ENCODE measurements around the gene RBM17.
"Not testable (repeated sequence)": the region's sequence is repeated elsewhere in the genome, so short reads cannot be mapped to it uniquely, and the experiment has no call there.

RBM17 gene

GRCh38 chr10:6095810-6096570 lies 7.2 kb downstream of the RBM17 start:
- no peak for TF ChIP-seq JUND (IDR thresholded peaks at IDR 0.05; ENCODE audit: low read depth)

GRCh38 chr10:6097063-6097462 lies 8.2 kb downstream of the RBM17 start:
- in situ Hi-C loops (cut with HindIII; ENCODE audit: low pct_unique_long_range_greater_than_20kb, low sequenced_read_pairs) = no loop called here
- no peak for TF ChIP-seq JUND (IDR thresholded peaks at IDR 0.05; ENCODE audit: low read depth)
- no peak for DNase-seq (ENCODE audit: low read depth in 1 of 2, low spot score in 1 of 2)

More at GRCh38 chr10:6095810-6096570, 7.2 kb downstream of the RBM17 start:
- DNase-seq (ENCODE audit: low read depth in 1 of 2, low spot score in 1 of 2) = no peak
- in situ Hi-C loops (cut with HindIII; ENCODE audit: low pct_unique_long_range_greater_than_20kb, low sequenced_read_pairs) = no loop called here

GRCh38 chr10:6098156-6098555 lies 9.3 kb downstream of the RBM17 start:
- DNase-seq (ENCODE audit: low read depth in 1 of 2, low spot score in 1 of 2) = no peak
- in situ Hi-C loops (cut with HindIII; ENCODE audit: low pct_unique_long_range_greater_than_20kb, low sequenced_read_pairs) = no loop called here
- no peak for TF ChIP-seq JUND (IDR thresholded peaks at IDR 0.05; ENCODE audit: low read depth)

- DNase-seq (ENCODE audit: low read depth in 1 of 2, low spot score in 1 of 2) = no peak
- no peak for TF ChIP-seq JUND (IDR thresholded peaks at IDR 0.05; ENCODE audit: low read depth)
- in situ Hi-C loops (cut with HindIII; ENCODE audit: low pct_unique_long_range_greater_than_20kb, low sequenced_read_pairs) = no loop called here
These were observed 11.5 kb downstream of the RBM17 start for GRCh38 chr10:6100370-6100769.

- no peak for TF ChIP-seq JUND (IDR thresholded peaks at IDR 0.05; ENCODE audit: low read depth)
- DNase-seq (ENCODE audit: low read depth in 1 of 2, low spot score in 1 of 2) = no peak
- in situ Hi-C loops (cut with HindIII; ENCODE audit: low pct_unique_long_range_greater_than_20kb, low sequenced_read_pairs) = no loop called here
These were observed 12.3 kb downstream of the RBM17 start for GRCh38 chr10:6101181-6101580.

GRCh38 chr10:6102128-6102527 lies 13.3 kb downstream of the RBM17 start:
- no peak for TF ChIP-seq JUND (IDR thresholded peaks at IDR 0.05; ENCODE audit: low read depth)
- DNase-seq (ENCODE audit: low read depth in 1 of 2, low spot score in 1 of 2) = no peak
- in situ Hi-C loops (cut with HindIII; ENCODE audit: low pct_unique_long_range_greater_than_20kb, low sequenced_read_pairs) = no loop called here

GRCh38 chr10:6103591-6103990 lies 14.8 kb downstream of the RBM17 start:
- no peak for TF ChIP-seq JUND (IDR thresholded peaks at IDR 0.05; ENCODE audit: low read depth)
- no peak for DNase-seq (ENCODE audit: low read depth in 1 of 2, low spot score in 1 of 2)
- in situ Hi-C loops (cut with HindIII; ENCODE audit: low pct_unique_long_range_greater_than_20kb, low sequenced_read_pairs) = no loop called here

GRCh38 chr10:6107616-6108015 lies 18.8 kb downstream of the RBM17 start:
- DNase-seq (ENCODE audit: low read depth in 1 of 2, low spot score in 1 of 2); in situ Hi-C loops (cut with HindIII; ENCODE audit: low pct_unique_long_range_greater_than_20kb, low sequenced_read_pairs): not testable (repeated sequence)

- DNase-seq (ENCODE audit: low read depth in 1 of 2, low spot score in 1 of 2) = no peak
- in situ Hi-C loops (cut with HindIII; ENCODE audit: low pct_unique_long_range_greater_than_20kb, low sequenced_read_pairs) = no loop called here
- TF ChIP-seq JUND (IDR thresholded peaks at IDR 0.05; ENCODE audit: low read depth) = no peak
These were observed 19.2 kb downstream of the RBM17 start for GRCh38 chr10:6108072-6108471.

- peak; percentile 54 to 74 for DNase-seq (ENCODE audit: low read depth in 1 of 2, low spot score in 1 of 2)
- in situ Hi-C loops (cut with HindIII; ENCODE audit: low pct_unique_long_range_greater_than_20kb, low sequenced_read_pairs) = no loop called here
- no peak for TF ChIP-seq JUND (IDR thresholded peaks at IDR 0.05; ENCODE audit: low read depth)
These were observed 20.0 kb downstream of the RBM17 start for GRCh38 chr10:6108631-6109443.

- no peak for TF ChIP-seq JUND (IDR thresholded peaks at IDR 0.05; ENCODE audit: low read depth)
- no peak for DNase-seq (ENCODE audit: low read depth in 1 of 2, low spot score in 1 of 2)
- in situ Hi-C loops (cut with HindIII; ENCODE audit: low pct_unique_long_range_greater_than_20kb, low sequenced_read_pairs) = no loop called here
These were observed 20.6 kb downstream of the RBM17 start for GRCh38 chr10:6109444-6109775.

GRCh38 chr10:6110136-6110535 lies 21.3 kb downstream of the RBM17 start:
- in situ Hi-C loops (cut with HindIII; ENCODE audit: low pct_unique_long_range_greater_than_20kb, low sequenced_read_pairs) = no loop called here

GRCh38 chr10:6112893-6113292 lies 24.1 kb downstream of the RBM17 start:
- in situ Hi-C loops (cut with HindIII; ENCODE audit: low pct_unique_long_range_greater_than_20kb, low sequenced_read_pairs) = no loop called here
- no peak for DNase-seq (ENCODE audit: low read depth in 1 of 2, low spot score in 1 of 2)
- TF ChIP-seq JUND (IDR thresholded peaks at IDR 0.05; ENCODE audit: low read depth) = no peak

More at GRCh38 chr10:6110136-6110535, 21.3 kb downstream of the RBM17 start:
- TF ChIP-seq JUND (IDR thresholded peaks at IDR 0.05; ENCODE audit: low read depth) = no peak
- DNase-seq (ENCODE audit: low read depth in 1 of 2, low spot score in 1 of 2) = no peak

All from T47D (cell line).